Measurements from ENCODE around the gene PRSS21.
A peak's percentile ranks its signal among the peaks of the same experiment; 100 is the strongest.

The PRSS21 gene

DNA sequence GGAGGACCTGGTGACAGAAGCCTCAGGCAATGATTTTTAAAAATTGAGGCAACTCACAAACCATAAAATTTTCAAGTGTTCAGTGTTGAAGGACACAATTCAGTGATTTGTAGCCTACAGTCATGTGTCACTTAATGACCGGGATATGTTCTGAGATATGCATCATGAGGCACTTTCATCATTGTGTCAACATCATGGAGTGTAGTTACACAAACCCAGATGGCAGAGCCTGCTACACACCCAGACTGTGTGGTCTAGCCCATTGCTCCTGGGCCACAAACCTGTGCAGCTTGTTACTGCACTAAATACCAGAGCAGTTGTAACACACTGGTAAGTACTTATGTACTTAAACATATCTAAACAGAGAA is 17.2 kb upstream of the PRSS21 start (continued):
- TF ChIP-seq, protein P1, sequence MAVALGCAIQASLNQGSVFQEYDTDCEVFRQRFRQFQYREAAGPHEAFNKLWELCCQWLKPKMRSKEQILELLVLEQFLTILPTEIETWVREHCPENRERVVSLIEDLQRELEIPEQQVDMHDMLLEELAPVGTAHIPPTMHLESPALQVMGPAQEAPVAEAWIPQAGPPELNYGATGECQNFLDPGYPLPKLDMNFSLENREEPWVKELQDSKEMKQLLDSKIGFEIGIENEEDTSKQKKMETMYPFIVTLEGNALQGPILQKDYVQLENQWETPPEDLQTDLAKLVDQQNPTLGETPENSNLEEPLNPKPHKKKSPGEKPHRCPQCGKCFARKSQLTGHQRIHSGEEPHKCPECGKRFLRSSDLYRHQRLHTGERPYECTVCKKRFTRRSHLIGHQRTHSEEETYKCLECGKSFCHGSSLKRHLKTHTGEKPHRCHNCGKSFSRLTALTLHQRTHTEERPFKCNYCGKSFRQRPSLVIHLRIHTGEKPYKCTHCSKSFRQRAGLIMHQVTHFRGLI (tag by site-specific recombination; IDR thresholded peaks at IDR 0.05) = peak; percentile 42; the same call in 1 of the 2 replicates
- TF ChIP-seq ZXDB (tag by site-specific recombination; IDR thresholded peaks at IDR 0.05) (peak; percentile 28; the same call in 1 of the 2 replicates), ZNF391 (tag by site-specific recombination; IDR thresholded peaks at IDR 0.05; ENCODE audit: borderline replicate concordance, low read depth) (peak; percentile 59; the same call in 1 of the 2 replicates), KLF16 (tag by site-specific recombination; IDR thresholded peaks at IDR 0.05) (no peak), GLIS1 (tag by site-specific recombination; IDR thresholded peaks at IDR 0.05) (peak; percentile 45; the same call in 1 of the 2 replicates), ZNF561 (tag by site-specific recombination; IDR thresholded peaks at IDR 0.05; ENCODE audit: borderline replicate concordance) (peak; percentile 84), ZNF626 (tag by site-specific recombination; IDR thresholded peaks at IDR 0.05) (no peak), ZNF629 (tag by site-specific recombination; IDR thresholded peaks at IDR 0.05) (peak; percentile 96), SP7 (tag by site-specific recombination; IDR thresholded peaks at IDR 0.05) (peak; percentile 89), ZBTB8A (tag by site-specific recombination; IDR thresholded peaks at IDR 0.05) (no peak), WT1 (tag by site-specific recombination; IDR thresholded peaks at IDR 0.05) (peak; percentile 96), GLI2 (tag by site-specific recombination; IDR thresholded peaks at IDR 0.05; ENCODE audit: borderline replicate concordance, low read depth) (peak; percentile 85), KLF10 (tag by site-specific recombination; IDR thresholded peaks at IDR 0.05) (peak; percentile 52; the same call in 1 of the 2 replicates), ZNF366 (tag by site-specific recombination; conservative IDR thresholded peaks at IDR 0.05) (peak; percentile 84), TRIM28 (IDR thresholded peaks at IDR 0.05; ENCODE audit: borderline replicate concordance, low read length) (peak; percentile 95), GFI1B (tag by site-specific recombination; IDR thresholded peaks at IDR 0.05) (peak; percentile 93), ZNF785 (tag by site-specific recombination; IDR thresholded peaks at IDR 0.05) (no peak), ZNF324 (tag by site-specific recombination; IDR thresholded peaks at IDR 0.05) (peak; percentile 68; the same call in 1 of the 2 replicates), ZEB2 (tag by site-specific recombination; IDR thresholded peaks at IDR 0.05) (peak; percentile 97)
- TF ChIP-seq, protein P2, sequence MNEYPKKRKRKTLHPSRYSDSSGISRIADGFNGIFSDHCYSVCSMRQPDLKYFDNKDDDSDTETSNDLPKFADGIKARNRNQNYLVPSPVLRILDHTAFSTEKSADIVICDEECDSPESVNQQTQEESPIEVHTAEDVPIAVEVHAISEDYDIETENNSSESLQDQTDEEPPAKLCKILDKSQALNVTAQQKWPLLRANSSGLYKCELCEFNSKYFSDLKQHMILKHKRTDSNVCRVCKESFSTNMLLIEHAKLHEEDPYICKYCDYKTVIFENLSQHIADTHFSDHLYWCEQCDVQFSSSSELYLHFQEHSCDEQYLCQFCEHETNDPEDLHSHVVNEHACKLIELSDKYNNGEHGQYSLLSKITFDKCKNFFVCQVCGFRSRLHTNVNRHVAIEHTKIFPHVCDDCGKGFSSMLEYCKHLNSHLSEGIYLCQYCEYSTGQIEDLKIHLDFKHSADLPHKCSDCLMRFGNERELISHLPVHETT (tag by site-specific recombination; IDR thresholded peaks at IDR 0.05) = peak; percentile 84; the same call in 1 of the 2 replicates
- TF ChIP-seq, protein P3, sequence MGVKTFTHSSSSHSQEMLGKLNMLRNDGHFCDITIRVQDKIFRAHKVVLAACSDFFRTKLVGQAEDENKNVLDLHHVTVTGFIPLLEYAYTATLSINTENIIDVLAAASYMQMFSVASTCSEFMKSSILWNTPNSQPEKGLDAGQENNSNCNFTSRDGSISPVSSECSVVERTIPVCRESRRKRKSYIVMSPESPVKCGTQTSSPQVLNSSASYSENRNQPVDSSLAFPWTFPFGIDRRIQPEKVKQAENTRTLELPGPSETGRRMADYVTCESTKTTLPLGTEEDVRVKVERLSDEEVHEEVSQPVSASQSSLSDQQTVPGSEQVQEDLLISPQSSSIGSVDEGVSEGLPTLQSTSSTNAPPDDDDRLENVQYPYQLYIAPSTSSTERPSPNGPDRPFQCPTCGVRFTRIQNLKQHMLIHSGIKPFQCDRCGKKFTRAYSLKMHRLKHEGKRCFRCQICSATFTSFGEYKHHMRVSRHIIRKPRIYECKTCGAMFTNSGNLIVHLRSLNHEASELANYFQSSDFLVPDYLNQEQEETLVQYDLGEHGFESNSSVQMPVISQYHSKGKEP (tag by site-specific recombination; IDR thresholded peaks at IDR 0.05) = peak; percentile 89
- TF ChIP-seq, protein P4, sequence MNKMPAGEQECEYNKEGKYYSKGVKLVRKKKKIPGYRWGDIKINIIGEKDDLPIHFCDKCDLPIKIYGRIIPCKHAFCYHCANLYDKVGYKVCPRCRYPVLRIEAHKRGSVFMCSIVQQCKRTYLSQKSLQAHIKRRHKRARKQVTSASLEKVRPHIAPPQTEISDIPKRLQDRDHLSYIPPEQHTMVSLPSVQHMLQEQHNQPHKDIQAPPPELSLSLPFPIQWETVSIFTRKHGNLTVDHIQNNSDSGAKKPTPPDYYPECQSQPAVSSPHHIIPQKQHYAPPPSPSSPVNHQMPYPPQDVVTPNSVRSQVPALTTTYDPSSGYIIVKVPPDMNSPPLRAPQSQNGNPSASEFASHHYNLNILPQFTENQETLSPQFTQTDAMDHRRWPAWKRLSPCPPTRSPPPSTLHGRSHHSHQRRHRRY (tag by site-specific recombination; IDR thresholded peaks at IDR 0.05) = no peak

DNA sequence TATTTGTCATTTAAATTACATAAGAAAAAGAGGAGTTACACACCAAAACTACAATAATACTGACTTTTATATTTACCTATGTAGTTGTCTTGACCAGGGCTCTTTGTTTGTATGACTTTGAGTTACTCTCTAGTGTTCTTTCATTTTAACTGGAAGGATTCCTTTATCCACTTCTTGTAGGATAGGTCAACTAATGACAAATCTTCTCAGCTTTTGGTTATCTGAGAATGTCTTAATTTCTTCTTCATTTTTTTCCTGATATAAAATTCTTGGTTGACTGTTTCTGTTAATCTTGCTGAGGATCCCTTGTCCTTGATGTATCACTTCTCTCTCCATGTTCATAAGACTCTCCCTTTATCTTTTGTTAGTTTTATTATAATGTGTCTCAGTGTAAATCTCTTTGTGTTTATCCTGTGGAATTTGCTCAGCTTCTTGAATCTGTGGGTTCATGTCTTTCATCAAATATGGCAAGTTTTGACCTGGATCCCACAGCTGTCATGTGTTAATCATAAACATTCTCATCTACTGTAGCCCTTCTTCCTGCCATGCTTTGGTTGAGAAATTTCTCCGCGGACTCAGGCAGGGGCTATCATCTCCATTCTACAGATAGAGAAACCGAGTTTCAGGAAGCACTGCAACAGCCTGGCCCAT is 13.4 kb upstream of the PRSS21 start:
- no peaks in the 10 kb centered on the region for H3K9me3 ChIP-seq (ENCODE audit: control insufficient read depth, insufficient read depth, low read depth, low read length)
- no peaks in the 10 kb centered on the region for H3K36me3 ChIP-seq (ENCODE audit: control insufficient read depth in 2 of 2, insufficient read depth in 1 of 2, low read length in 2 of 2)
- H3K27ac ChIP-seq (ENCODE audit: extremely low read depth, low read depth, low read length) = no peak overlapping the region
- ChIA-PET CTCF (no interaction called here), POLR2A (no interaction called here)
- no peak overlapping the region for H3K4me3 ChIP-seq (ENCODE audit: low read depth, low read length)
- H3K4me1 ChIP-seq (ENCODE audit: control insufficient read depth, insufficient read depth, low read length) = peaks cover 4% of the 10 kb centered on the region
- no peak for TF ChIP-seq PRDM1 (tag by site-specific recombination; IDR thresholded peaks at IDR 0.05)
- TF ChIP-seq ZNF558 (tag by site-specific recombination; IDR thresholded peaks at IDR 0.05) = peak; percentile 100
- TF ChIP-seq, protein P5, sequence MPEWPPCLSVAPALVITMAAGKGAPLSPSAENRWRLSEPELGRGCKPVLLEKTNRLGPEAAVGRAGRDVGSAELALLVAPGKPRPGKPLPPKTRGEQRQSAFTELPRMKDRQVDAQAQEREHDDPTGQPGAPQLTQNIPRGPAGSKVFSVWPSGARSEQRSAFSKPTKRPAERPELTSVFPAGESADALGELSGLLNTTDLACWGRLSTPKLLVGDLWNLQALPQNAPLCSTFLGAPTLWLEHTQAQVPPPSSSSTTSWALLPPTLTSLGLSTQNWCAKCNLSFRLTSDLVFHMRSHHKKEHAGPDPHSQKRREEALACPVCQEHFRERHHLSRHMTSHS (tag by site-specific recombination; IDR thresholded peaks at IDR 0.05) = no peak
- peak; percentile 84 for TF ChIP-seq SETDB1 (IDR thresholded peaks at IDR 0.05; ENCODE audit: insufficient read length, low read length)
